Measurements from ENCODE around the gene CDH23.

CDH23 gene

DNA sequence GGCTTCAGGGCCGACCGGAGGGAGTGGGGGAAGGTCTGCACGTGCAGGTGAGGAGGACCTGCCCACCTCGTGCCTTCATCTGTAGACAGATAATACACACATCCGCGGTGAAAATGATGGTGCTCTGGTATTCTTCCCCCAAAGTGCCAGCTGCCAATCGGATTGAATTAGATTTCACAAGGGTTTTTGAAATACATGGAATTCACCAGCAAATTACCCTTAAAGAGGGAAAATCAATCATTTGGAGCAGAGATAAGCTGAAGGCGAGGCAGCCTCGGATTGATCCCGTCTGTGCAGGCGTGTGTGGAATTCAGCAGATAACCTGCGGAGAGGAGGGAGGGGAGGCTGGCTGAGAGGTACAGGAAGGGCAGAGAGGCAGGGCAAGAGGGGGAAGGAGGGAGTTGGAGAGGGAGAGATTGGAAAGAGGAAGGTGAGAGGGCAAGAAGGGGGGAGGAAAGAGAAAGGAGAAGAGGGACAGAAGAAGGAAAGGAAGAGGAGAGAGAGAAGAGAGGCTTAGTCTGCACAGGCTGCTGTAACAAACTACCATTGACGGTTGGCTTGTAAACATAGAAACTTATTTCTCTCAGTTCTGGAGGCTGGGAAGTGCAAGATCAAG, 238.6 kb downstream of the CDH23 start:
- Histone ChIP-seq H3K36me3 (ENCODE audit: control insufficient read depth, insufficient read depth, low read length) (no peaks in the 10 kb centered on the region), H3K9ac (no peak overlapping the region), H3K4me1 (peaks cover 30% of the 10 kb centered on the region), H3K4me3 (ENCODE audit: low read depth, low read length) (no peak overlapping the region), H3K27ac (no peak overlapping the region), H3K79me2 (peaks cover 25% of the 10 kb centered on the region), H3K27me3 (ENCODE audit: control insufficient read depth, insufficient read depth, low read length) (no peaks in the 10 kb centered on the region), H3K4me2 (ENCODE audit: low read length) (no peak overlapping the region), H3K9me3 (ENCODE audit: control insufficient read depth, low read length) (no peaks in the 10 kb centered on the region), H2AFZ (no peak overlapping the region)
- TF ChIP-seq, protein P1, sequence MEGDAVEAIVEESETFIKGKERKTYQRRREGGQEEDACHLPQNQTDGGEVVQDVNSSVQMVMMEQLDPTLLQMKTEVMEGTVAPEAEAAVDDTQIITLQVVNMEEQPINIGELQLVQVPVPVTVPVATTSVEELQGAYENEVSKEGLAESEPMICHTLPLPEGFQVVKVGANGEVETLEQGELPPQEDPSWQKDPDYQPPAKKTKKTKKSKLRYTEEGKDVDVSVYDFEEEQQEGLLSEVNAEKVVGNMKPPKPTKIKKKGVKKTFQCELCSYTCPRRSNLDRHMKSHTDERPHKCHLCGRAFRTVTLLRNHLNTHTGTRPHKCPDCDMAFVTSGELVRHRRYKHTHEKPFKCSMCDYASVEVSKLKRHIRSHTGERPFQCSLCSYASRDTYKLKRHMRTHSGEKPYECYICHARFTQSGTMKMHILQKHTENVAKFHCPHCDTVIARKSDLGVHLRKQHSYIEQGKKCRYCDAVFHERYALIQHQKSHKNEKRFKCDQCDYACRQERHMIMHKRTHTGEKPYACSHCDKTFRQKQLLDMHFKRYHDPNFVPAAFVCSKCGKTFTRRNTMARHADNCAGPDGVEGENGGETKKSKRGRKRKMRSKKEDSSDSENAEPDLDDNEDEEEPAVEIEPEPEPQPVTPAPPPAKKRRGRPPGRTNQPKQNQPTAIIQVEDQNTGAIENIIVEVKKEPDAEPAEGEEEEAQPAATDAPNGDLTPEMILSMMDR (IDR thresholded peaks at IDR 0.05), result no peak

DNA sequence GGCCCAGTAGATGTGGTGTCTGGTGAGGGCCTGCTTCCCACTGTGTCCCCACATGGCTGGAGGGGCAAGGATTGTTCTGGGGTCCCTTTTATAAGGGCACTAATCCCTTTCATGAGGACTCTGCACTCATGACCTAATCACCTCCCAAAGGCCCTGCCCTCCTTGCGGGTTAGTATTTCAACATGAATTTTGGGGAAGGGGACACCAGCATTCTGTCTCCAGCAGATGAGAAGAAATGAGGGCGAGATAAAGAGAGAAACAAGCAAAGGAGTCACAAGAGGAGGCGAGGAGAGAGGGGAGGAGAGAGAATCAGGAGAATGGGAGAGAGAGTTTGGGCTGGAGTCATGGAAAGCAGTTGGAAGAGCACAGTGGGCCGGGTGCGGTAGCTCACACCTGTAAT, 239.1 kb downstream of the CDH23 start:
- Histone ChIP-seq H3K9ac (no peak overlapping the region), H3K36me3 (ENCODE audit: control insufficient read depth, insufficient read depth, low read length) (no peaks in the 10 kb centered on the region), H2AFZ (no peak overlapping the region), H3K4me1 (peaks cover 30% of the 10 kb centered on the region), H3K9me3 (ENCODE audit: control insufficient read depth, low read length) (no peaks in the 10 kb centered on the region), H3K27me3 (ENCODE audit: control insufficient read depth, insufficient read depth, low read length) (no peaks in the 10 kb centered on the region), H3K4me2 (ENCODE audit: low read length) (no peak overlapping the region), H3K79me2 (peaks cover 23% of the 10 kb centered on the region), H3K4me3 (ENCODE audit: low read depth, low read length) (no peak overlapping the region), H3K27ac (no peak overlapping the region)
- TF ChIP-seq, protein P1 (IDR thresholded peaks at IDR 0.05), result no peak

DNA sequence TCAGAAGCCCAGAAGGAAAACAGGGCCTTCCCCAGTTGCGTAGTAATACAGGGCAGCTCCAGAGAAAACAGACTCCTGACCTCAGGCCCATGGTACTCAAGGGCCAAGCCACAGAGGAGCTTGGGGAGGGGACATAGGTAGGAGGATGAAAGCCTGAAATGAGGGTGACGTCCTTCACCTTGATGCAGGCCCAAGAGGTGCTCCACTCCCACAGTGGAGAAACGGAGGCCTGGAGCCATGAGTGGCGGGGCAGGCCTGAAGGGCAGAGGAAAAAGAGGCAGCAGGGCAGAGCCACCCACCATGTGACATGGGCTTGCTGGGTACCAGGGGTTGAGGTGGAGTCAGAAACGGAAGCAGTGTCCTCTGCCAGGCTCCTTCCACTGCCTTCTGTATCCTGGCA, 239.9 kb downstream of the CDH23 start:
- Histone ChIP-seq H3K9ac (no peak overlapping the region), H3K9me3 (ENCODE audit: control insufficient read depth, low read length) (no peaks in the 10 kb centered on the region), H3K27ac (no peak overlapping the region), H3K4me2 (ENCODE audit: low read length) (no peak overlapping the region), H3K79me2 (peaks cover 23% of the 10 kb centered on the region), H2AFZ (no peak overlapping the region), H3K36me3 (ENCODE audit: control insufficient read depth, insufficient read depth, low read length) (no peaks in the 10 kb centered on the region), H3K27me3 (ENCODE audit: control insufficient read depth, insufficient read depth, low read length) (no peaks in the 10 kb centered on the region), H3K4me1 (peaks cover 24% of the 10 kb centered on the region), H3K4me3 (ENCODE audit: low read depth, low read length) (no peak overlapping the region)
- TF ChIP-seq, protein P1 (IDR thresholded peaks at IDR 0.05), result no peak

DNA sequence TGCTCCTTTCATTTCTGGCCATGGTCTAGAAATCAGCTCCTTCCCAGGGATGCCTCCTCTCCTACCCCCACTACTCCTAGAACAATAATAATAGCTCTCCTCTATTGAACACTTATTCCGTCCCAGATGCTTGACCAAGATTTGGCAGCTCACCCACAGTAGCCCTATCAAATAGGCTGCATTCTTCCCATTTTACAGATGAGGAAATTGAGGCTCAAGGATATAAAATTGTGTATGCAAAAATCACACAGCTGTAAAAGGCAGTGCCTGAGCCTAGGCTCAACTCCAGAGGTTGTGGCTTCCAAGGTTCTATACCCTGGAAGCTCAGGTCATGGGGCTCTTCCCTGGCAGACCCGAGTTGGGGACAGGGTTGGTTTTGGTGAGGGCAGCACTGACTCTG, 240.6 kb downstream of the CDH23 start:
- Histone ChIP-seq H3K27ac (no peak overlapping the region), H3K9me3 (ENCODE audit: control insufficient read depth, low read length) (no peaks in the 10 kb centered on the region), H3K36me3 (ENCODE audit: control insufficient read depth, insufficient read depth, low read length) (no peaks in the 10 kb centered on the region), H3K4me2 (ENCODE audit: low read length) (no peak overlapping the region), H3K79me2 (peaks cover 20% of the 10 kb centered on the region), H3K4me1 (peaks cover 17% of the 10 kb centered on the region), H2AFZ (no peak overlapping the region), H3K27me3 (ENCODE audit: control insufficient read depth, insufficient read depth, low read length) (no peaks in the 10 kb centered on the region), H3K9ac (no peak overlapping the region), H3K4me3 (ENCODE audit: low read depth, low read length) (no peak overlapping the region)
- TF ChIP-seq, protein P1 (IDR thresholded peaks at IDR 0.05), result no peak
